Mucosa of descending colon (tissue), 3 donors: Measurements from ENCODE around the gene CHRNB1. TPM values are rescaled to one million over a fixed set of nuclear protein-coding genes. Genes with fewer than 3 reads are reported as not detected.

Experiments
- ATAC-seq: fragments of 200-7000 bp; cut with Tn5 transposase; one replicate; pipeline ENCODE4 v1.9.1; 2020; ENCODE audit warnings: mild to moderate bottlenecking, moderate library complexity
- DNase-seq, 3 donors: peaks; one replicate each; pipeline ENCODE4 v3.0.0-alpha.2; 2020
- H3K36me3 ChIP-seq: fragments of 200-600 bp; one replicate; pipeline ENCODE4 v1.8.0; 2021; ENCODE audit warnings: low read depth, mild to moderate bottlenecking
- H3K4me1 ChIP-seq: fragments of 200-600 bp; one replicate; pipeline ENCODE4 v1.8.0; 2021; ENCODE audit warnings: low read depth, mild to moderate bottlenecking
- H3K4me3 ChIP-seq: fragments of 200-600 bp; one replicate; pipeline ENCODE4 v1.8.0; 2021; ENCODE audit warnings: mild to moderate bottlenecking
- H3K9me3 ChIP-seq: fragments of 200-600 bp; one replicate; pipeline ENCODE4 v1.8.0; 2021; ENCODE audit warnings: mild to moderate bottlenecking
- CTCF ChIP-seq: fragments of 200-600 bp; IDR thresholded peaks from one replicate; pipeline ENCODE4 v1.8.0; 2022; ENCODE audit warnings: antibody characterized with exemption, mild to moderate bottlenecking
- intact Hi-C, 2 donors: fragments of 100-400 bp; cut with DNase I in 1 of 2; cut with micrococcal nuclease in 1 of 2; formaldehyde crosslinking; loops; one replicate each; pipeline versions ENCODE4 v1.11.0 to v1.11.1; 2022; cut with DNase I, micrococcal nuclease
- total RNA-seq, 3 donors: library from RNA; stranded (reverse); fragmentation: NEBNext Ultra II Directional in 2 of 3; extraction: Animal tissue kit (Norgen Biotek cat#: 25700) in 2 of 3; gene quantifications; one replicate each; pipeline versions ENCODE4 v1.2.1 to v1.2.4, GENCODE V29; 2021 to 2023
- donor health status: DM: no; HTN: no; CAD: no; lungs with moderate emphysema.
- donor health status: DM: no; HTN: no; CAD: no.
- donor health status: DM: no; HTN: yes; CAD: no.

The CHRNB1 gene
- total RNA-seq, 3 donors from 2014 or later: 6.0 to 8.3 (median 7.7) TPM

GRCh38 chr17:7448461-7448860, 3.6 kb downstream of the CHRNB1 start:
- ATAC-seq: no peak
- H3K9me3 ChIP-seq: no peaks in the 10 kb centered on the region

GRCh38 chr17:7459961-7460545, 15.2 kb downstream of the CHRNB1 start:
- no peak for TF ChIP-seq CTCF
- H3K36me3 ChIP-seq: no peaks in the 10 kb centered on the region
- ATAC-seq: no peak
- no peak overlapping the region for H3K4me3 ChIP-seq
- intact Hi-C loops: no loop called here
- no peak for DNase-seq
- H3K9me3 ChIP-seq: no peaks in the 10 kb centered on the region
- no peaks in the 10 kb centered on the region for H3K4me1 ChIP-seq

More at GRCh38 chr17:7448461-7448860, 3.6 kb downstream of the CHRNB1 start:
- peaks cover 5% of the 10 kb centered on the region for H3K4me1 ChIP-seq
- intact Hi-C loops: no loop called here
- H3K36me3 ChIP-seq: no peaks in the 10 kb centered on the region
- no peak for TF ChIP-seq CTCF
- DNase-seq: no peak
- no peak overlapping the region for H3K4me3 ChIP-seq

- no peak for DNase-seq
- Histone ChIP-seq H3K4me3 (no peak overlapping the region), H3K4me1 (no peaks in the 10 kb centered on the region), H3K36me3 (no peaks in the 10 kb centered on the region), H3K9me3 (no peaks in the 10 kb centered on the region)
- ATAC-seq: no peak
- no peak for TF ChIP-seq CTCF
- intact Hi-C loops: no loop called here
Observed at GRCh38 chr17:7460850-7461660, 16.2 kb downstream of the CHRNB1 start.

GRCh38 chr17:7462474-7463371, 17.9 kb downstream of the CHRNB1 start:
- Histone ChIP-seq H3K4me1 (peaks cover 6% of the 10 kb centered on the region), H3K36me3 (no peaks in the 10 kb centered on the region), H3K4me3 (no peak overlapping the region), H3K9me3 (no peaks in the 10 kb centered on the region)
- DNase-seq (peak in 1 of 3 donors; percentile 50), ATAC-seq (no peak)
- intact Hi-C loops: no loop called here
- no peak for TF ChIP-seq CTCF

- H3K36me3 ChIP-seq: no peaks in the 10 kb centered on the region
- intact Hi-C loops: no loop called here
Observed at GRCh38 chr17:7463372-7463846, 18.5 kb downstream of the CHRNB1 start.

More at GRCh38 chr17:7463372-7463846, 18.5 kb downstream of the CHRNB1 start:
- DNase-seq: peak in 1 of 3 donors; percentile 48
- no peak for ATAC-seq
- no peaks in the 10 kb centered on the region for H3K9me3 ChIP-seq
- peaks cover 6% of the 10 kb centered on the region for H3K4me1 ChIP-seq
- no peak for TF ChIP-seq CTCF
- no peak overlapping the region for H3K4me3 ChIP-seq
